Activated effector memory CD4-positive, alpha-beta T cell treated with Interleukin-2 at 50 U/mL for 16 hours (primary cell): Measurements from ENCODE around the gene MAP2K7.
"Not testable (repeated sequence)": the region's sequence is repeated elsewhere in the genome, so short reads cannot be mapped to it uniquely, and the experiment has no call there.

Experiments used
- DNase-seq: peaks from one replicate; pipeline ENCODE4 v3.0.0-alpha.2; 2020

MAP2K7 gene

GRCh38 chr19:7885818-7886217 lies 17.9 kb upstream of the MAP2K7 start:
- DNase-seq, result no peak

- no peak for DNase-seq
Observed at GRCh38 chr19:7887408-7888144, 16.1 kb upstream of the MAP2K7 start.

- DNase-seq, result no peak
Observed at GRCh38 chr19:7888145-7888825, 15.4 kb upstream of the MAP2K7 start, which contains the start of gene LRRC8E. Gene LRRC8E (plus strand): TSS chr19:7888510. CDS start chr19:7895604, 7,094 bp downstream.

- no peak for DNase-seq
Observed at GRCh38 chr19:7888826-7889217, 14.9 kb upstream of the MAP2K7 start.

GRCh38 chr19:7893362-7894101 lies 10.1 kb upstream of the MAP2K7 start:
- DNase-seq, result not testable (repeated sequence)

GRCh38 chr19:7894612-7895309 lies 8.9 kb upstream of the MAP2K7 start:
- DNase-seq, result no peak

GRCh38 chr19:7895565-7895964 lies 8.1 kb upstream of the MAP2K7 start:
- DNase-seq, result no peak

GRCh38 chr19:7897292-7897691 lies 6.4 kb upstream of the MAP2K7 start:
- no peak for DNase-seq

- DNase-seq, result no peak
Observed at GRCh38 chr19:7898967-7899366, 4.7 kb upstream of the MAP2K7 start.

GRCh38 chr19:7899751-7900378 lies 3.8 kb upstream of the MAP2K7 start:
- DNase-seq, result no peak

GRCh38 chr19:7900401-7900870 lies 3.2 kb upstream of the MAP2K7 start:
- DNase-seq, result no peak

GRCh38 chr19:7900931-7901330 lies 2.7 kb upstream of the MAP2K7 start:
- no peak for DNase-seq

- DNase-seq, result no peak
Observed at GRCh38 chr19:7901337-7901736, 2.3 kb upstream of the MAP2K7 start.

- DNase-seq, result no peak
Observed at GRCh38 chr19:7902796-7903243, 857 bp upstream of the MAP2K7 start.

- peak; percentile 53 for DNase-seq
Observed at GRCh38 chr19:7904074-7905020, 670 bp downstream of the MAP2K7 start.

GRCh38 chr19:7905268-7905667 lies 1.6 kb downstream of the MAP2K7 start:
- DNase-seq, result no peak

- no peak for DNase-seq
Observed at GRCh38 chr19:7905859-7906258, 2.2 kb downstream of the MAP2K7 start.

- no peak for DNase-seq
Observed at GRCh38 chr19:7907122-7907521, 3.4 kb downstream of the MAP2K7 start.

- no peak for DNase-seq
Observed at GRCh38 chr19:7907544-7907943, 3.9 kb downstream of the MAP2K7 start.

GRCh38 chr19:7908078-7908699 lies 4.5 kb downstream of the MAP2K7 start:
- DNase-seq, result no peak
